GM12878 (cell line): Measurements from ENCODE around the gene ICA1. TPM values are rescaled to one million over a fixed set of nuclear protein-coding genes. Genes with fewer than 3 reads are reported as not detected.

Source experiments
- ATAC-seq: fragments of 200-7000 bp; cut with Tn5 transposase; 3 replicates; pipeline ENCODE4 v1.9.1; 2020; ENCODE audit warnings: mild to moderate bottlenecking, moderate library complexity
- BruUV-seq: library from RNA; stranded (reverse); fragments of 400-500 nt; replicated peaks from 2 replicates; lab custom pipeline; 2021; lab: Mats Ljungman, UMichigan
- CTCF ChIA-PET: fragments of 300-600 bp; sonication (Branson Sonifier 250); formaldehyde crosslinking; extraction: SDS; loops from one replicate; lab custom pipeline; 2021; ENCODE audit warnings: inconsistent platforms; lab: Yijun Ruan, JAX
- POLR2A ChIA-PET: fragments of 350-600 bp; formaldehyde crosslinking; extraction: SDS; loops from one replicate; lab custom pipeline; 2021; ENCODE audit warnings: inconsistent platforms; lab: Charles Lee
- RAD21 ChIA-PET: fragments of 300-600 bp; sonication (Branson Sonifier 250); formaldehyde crosslinking; loops from one replicate; lab custom pipeline; 2023; ENCODE audit warnings: antibody characterized with exemption; ENCODE audit not compliant: unreplicated experiment; lab: Charles Lee
- SMC1A ChIA-PET: fragments of 300-600 bp; sonication (Branson Sonifier 250); formaldehyde crosslinking; loops from one replicate; lab custom pipeline; 2023; ENCODE audit not compliant: unreplicated experiment, uncharacterized antibody; lab: Charles Lee
- DNase-seq: peaks from one replicate; pipeline ENCODE4 v3.0.0-alpha.2; 2011; ENCODE audit warnings: low read depth, low spot score
- FAIRE-seq: peaks from 3 replicates; lab custom pipeline; 2011; peaks lifted over from hg19 to GRCh38; lab: Jason Lieb, UNC
- H2AFZ ChIP-seq: 2 replicates; pipeline ENCODE4 v1.6.0; 2011; ENCODE audit warnings: low read depth, low read length, control low read depth; ENCODE audit not compliant: control insufficient read depth
- H3K27ac ChIP-seq: 2 replicates; pipeline ENCODE4 v1.5.1; 2011; ENCODE audit warnings: control low read depth; ENCODE audit not compliant: control insufficient read depth, insufficient read depth
- H3K27me3 ChIP-seq, 2 experiments: replicated peaks in 1 of 2; 2 replicates each; pipeline versions ENCODE4 v1.6.0 to v1.6.1; 2011; ENCODE audit warnings: low read length in 1 of 2; ENCODE audit not compliant: control insufficient read depth in 2 of 2, insufficient read depth in 2 of 2
- H3K36me3 ChIP-seq, 2 experiments: 2 replicates each; pipeline ENCODE4 v1.5.1; 2011; ENCODE audit warnings: low read length in 1 of 2; ENCODE audit not compliant: control insufficient read depth in 2 of 2, insufficient read depth in 2 of 2
- H3K4me1 ChIP-seq: 2 replicates; pipeline ENCODE4 v1.6.1; 2011; ENCODE audit warnings: mild to moderate bottlenecking, low read length, moderate library complexity, mixed read lengths; ENCODE audit not compliant: control insufficient read depth, insufficient read depth
- H3K4me2 ChIP-seq: 2 replicates; pipeline ENCODE4 v1.6.0; 2011; ENCODE audit warnings: control low read depth; ENCODE audit not compliant: control insufficient read depth, insufficient read depth
- H3K4me3 ChIP-seq: fragments of 200-600 bp; sonication (generic); 2 replicates; pipeline ENCODE4 v1.5.1; 2016
- H3K79me2 ChIP-seq: 2 replicates; pipeline ENCODE4 v1.6.0; 2011; ENCODE audit warnings: low read length; ENCODE audit not compliant: control insufficient read depth, insufficient read depth
- H3K9ac ChIP-seq: 2 replicates; pipeline ENCODE4 v1.8.0; 2011; ENCODE audit warnings: low read length, control low read depth, mixed read lengths; ENCODE audit not compliant: control insufficient read depth, insufficient read depth
- H3K9me3 ChIP-seq: replicated peaks from 3 replicates; pipeline ENCODE4 v1.5.1; 2011; ENCODE audit warnings: mild to moderate bottlenecking, low read length; ENCODE audit not compliant: control insufficient read depth, insufficient read depth
- H4K20me1 ChIP-seq: 2 replicates; pipeline ENCODE4 v1.6.0; 2011; ENCODE audit not compliant: control insufficient read depth, insufficient read depth
- CHD1 ChIP-seq: IDR thresholded peaks from 2 replicates; pipeline ENCODE4 v1.6.1; 2012; ENCODE audit warnings: low read depth, low read length, improper control_type of control experiment
- EP300 ChIP-seq, 2 experiments: fragments of 150-350 bp in 1 of 2; IDR thresholded peaks; 2 replicates each; pipeline ENCODE4 v1.6.1; 2011 to 2012; ENCODE audit warnings: low read depth in 2 of 2, low read length in 2 of 2, borderline replicate concordance in 1 of 2, improper control_type of control experiment in 1 of 2, inconsistent platforms in 1 of 2; ENCODE audit not compliant: control insufficient read depth in 1 of 2
- HDAC2 ChIP-seq: fragments of 200-600 bp; sonication (generic); IDR thresholded peaks from 2 replicates; pipeline ENCODE4 v1.6.1; 2017
- KAT2A ChIP-seq: conservative IDR thresholded peaks from 2 replicates; pipeline ENCODE4 v1.6.1; 2011; ENCODE audit warnings: low read depth, low read length; ENCODE audit not compliant: control insufficient read depth
- NFIC ChIP-seq: IDR thresholded peaks from 2 replicates; pipeline ENCODE4 v1.6.1; 2012; ENCODE audit warnings: low read depth, mild to moderate bottlenecking, inconsistent platforms, low read length, moderate library complexity
- NFYA ChIP-seq: IDR thresholded peaks from 2 replicates; pipeline ENCODE4 v1.6.1; 2011; ENCODE audit warnings: low read depth, mild to moderate bottlenecking, low read length, improper control_type of control experiment, borderline replicate concordance
- ZBED1 ChIP-seq: IDR thresholded peaks from 2 replicates; pipeline ENCODE4 v1.6.1; 2016; ENCODE audit warnings: borderline replicate concordance
- ZNF274 ChIP-seq: IDR thresholded peaks from one replicate; pipeline ENCODE4 v1.8.0; 2011; ENCODE audit not compliant: insufficient read length, insufficient read depth
- WGBS: methylation state at CpG from one replicate; pipeline ENCODE4 v1.1.6; 2016; ENCODE audit warnings: low lambda C conversion rate; ENCODE audit not compliant: insufficient replicate concordance, insufficient coverage; ENCODE audit errors: missing lambda C conversion rate; 5-methylcytosine and 5-hydroxymethylcytosine counted together
- in situ Hi-C: fragments of 300-500 bp; cut with MboI; formaldehyde crosslinking; loops from 9 replicates; pipeline ENCODE4 v1.14.3; 2018; ENCODE audit warnings: mixed read lengths
- intact Hi-C: fragments of 100-400 bp; cut with micrococcal nuclease; formaldehyde crosslinking; loops from one replicate; pipeline ENCODE4 v1.14.2; 2022; ENCODE audit not compliant: unreplicated experiment
- polyA plus RNA-seq, 11 experiments: library from polyadenylated mRNA; depleted of rRNA in 4 of 11; unstranded in 6 of 11; stranded (reverse) in 5 of 11; fragments of >200 nt; fragmentation: Nextera tagmentation in 4 of 11; fragmentation: Illumina TruSeq in 1 of 11; extraction: Ambion mirVana in 4 of 11; extraction: Trizol in 1 of 11; gene quantifications; 1 replicate in 1 of 11; 2 replicates in 10 of 11; pipeline versions ENCODE4 v1.2.1 to v1.2.3, GENCODE V29; 2011 to 2016; ENCODE audit warnings: inconsistent platforms in 2 of 11, missing spikeins in 2 of 11, low read depth in 1 of 11
- total RNA-seq, 4 experiments: library from RNA; depleted of rRNA in 3 of 4; stranded (reverse); fragments of >200 nt in 3 of 4; fragmentation: Illumina TruSeq in 1 of 4; extraction: Trizol in 1 of 4; gene quantifications; 2 replicates each; pipeline versions ENCODE4 v1.2.1 to v1.2.3, GENCODE V29; 2013 to 2021

Gene ICA1
- total and polyA plus RNA-seq, 10 of the 15 experiments (the other 5 are each of a cell fraction or from before 2014, with no cell fraction given): 1.3 to 35.1 (median 3.3) TPM

GRCh38 chr7:8228068-8228467 is 33.9 kb downstream of the ICA1 start (continued):
- TF ChIP-seq NFYA: no peak

DNA sequence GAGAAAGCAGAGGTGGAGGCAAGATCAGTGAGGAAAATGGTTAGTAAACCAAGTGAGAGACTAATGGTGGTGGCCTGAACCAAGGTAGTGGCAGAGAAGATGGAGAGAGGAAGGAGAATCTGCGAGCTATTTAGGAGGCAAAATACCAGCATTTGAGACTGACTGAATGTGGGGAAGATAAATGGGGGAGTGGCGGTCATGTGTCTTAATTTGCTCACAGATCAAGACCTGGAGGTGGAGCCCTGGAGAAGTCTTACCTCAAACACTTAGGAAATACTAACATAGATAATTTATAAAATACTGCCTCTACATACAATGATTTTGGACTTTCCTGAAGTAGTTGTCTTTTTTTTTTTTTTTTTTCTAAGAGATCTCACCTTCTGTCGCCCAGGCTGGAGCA is 34.7 kb downstream of the ICA1 start:
- SMC1A ChIA-PET: no interaction called here
- H3K36me3 ChIP-seq: no peaks in the 10 kb centered on the region
- no TSS peak for BruUV-seq
- in situ Hi-C loops (loop anchor here (10.0 kb wide), 2 partner anchors 802 to 1272 kb away; no protein-coding TSS in a partner anchor), intact Hi-C loops (no loop called here)
- H3K4me3 ChIP-seq: no peak overlapping the region
- no peak for ATAC-seq
- no peak overlapping the region for H3K9ac ChIP-seq
- H4K20me1 ChIP-seq: no peaks in the 10 kb centered on the region
- POLR2A ChIA-PET: no interaction called here
- H3K27me3 ChIP-seq: peaks cover 0 to 1% of the 10 kb centered on the region in 2 experiments; a peak in 2 of 4 replicates
- H3K4me2 ChIP-seq: no peak overlapping the region
- no peaks in the 10 kb centered on the region for H3K79me2 ChIP-seq
- DNase-seq: no peak
- no peak for FAIRE-seq
- H3K9me3 ChIP-seq: no peaks in the 10 kb centered on the region
- no peak overlapping the region for H3K27ac ChIP-seq
- no peaks in the 10 kb centered on the region for H3K4me1 ChIP-seq
- TF ChIP-seq EP300 (IDR thresholded peaks at IDR 0.05; ENCODE audit: borderline replicate concordance in 1 of 2, control insufficient read depth in 1 of 2, low read depth in 2 of 2, low read length in 2 of 2) (no peak), ZNF274 (no peak), KAT2A (no peak), ZBED1 (no peak), NFIC (no peak), CHD1 (no peak), HDAC2 (no peak)
- TF ChIP-seq, all 136 proteins: peak for 0
- RAD21 ChIA-PET: no interaction called here
- H2AFZ ChIP-seq: no peak overlapping the region
- WGBS: 56% methylated on average over 3 of the region's 3 CpGs
- CTCF ChIA-PET: interaction anchor here (0.6 to 1.4 kb wide), 2 partner anchors 13 to 54 kb away, joined by 3 read pairs; no protein-coding TSS in a partner anchor
